Stimulated activated CD4-positive, alpha-beta T cell treated with anti-CD3 and anti-CD28 coated beads, Interleukin-15, amount 100 ng/mL, for 48 hours (primary cell): ENCODE data around the gene KLK13.

ENCODE experiments used
- DNase-seq, 2 donors: peaks; one replicate each; pipeline ENCODE4 v3.0.0-alpha.2; 2020; ENCODE audit warnings: low read depth in 2 of 2

Gene KLK13

GRCh38 chr19:51060973-51061372 is 3.9 kb downstream of the KLK13 start:
- DNase-seq, result no peak

DNA sequence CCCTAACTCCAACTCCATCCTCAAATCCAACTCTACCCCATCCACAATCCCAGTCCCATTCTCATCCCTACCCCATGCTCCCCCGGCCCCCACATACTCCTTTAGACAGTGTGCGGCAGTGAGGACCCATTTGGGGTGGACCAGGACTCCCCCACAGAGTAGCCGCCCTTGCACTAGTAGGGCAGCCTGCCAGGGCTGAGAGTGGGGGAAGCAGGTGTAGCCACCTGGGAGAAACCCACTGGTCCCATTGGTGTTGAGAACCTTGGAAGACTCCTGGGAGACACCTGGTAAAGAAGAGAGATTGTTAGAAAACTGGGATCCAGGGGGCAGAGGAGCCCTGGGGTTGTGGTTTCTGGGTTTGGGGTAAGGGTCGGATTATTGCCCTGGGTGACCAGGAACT is 4.6 kb downstream of the KLK13 start:
- DNase-seq, result no peak

GRCh38 chr19:51059715-51060114 is 5.2 kb downstream of the KLK13 start:
- no peak for DNase-seq

- no peak for DNase-seq
These were observed 9.0 kb downstream of the KLK13 start for GRCh38 chr19:51055866-51056265.

- no peak for DNase-seq
These were observed 17.9 kb downstream of the KLK13 start for GRCh38 chr19:51047031-51047335.

- no peak for DNase-seq
These were observed 20.6 kb downstream of the KLK13 start for GRCh38 chr19:51044327-51044726.

DNA sequence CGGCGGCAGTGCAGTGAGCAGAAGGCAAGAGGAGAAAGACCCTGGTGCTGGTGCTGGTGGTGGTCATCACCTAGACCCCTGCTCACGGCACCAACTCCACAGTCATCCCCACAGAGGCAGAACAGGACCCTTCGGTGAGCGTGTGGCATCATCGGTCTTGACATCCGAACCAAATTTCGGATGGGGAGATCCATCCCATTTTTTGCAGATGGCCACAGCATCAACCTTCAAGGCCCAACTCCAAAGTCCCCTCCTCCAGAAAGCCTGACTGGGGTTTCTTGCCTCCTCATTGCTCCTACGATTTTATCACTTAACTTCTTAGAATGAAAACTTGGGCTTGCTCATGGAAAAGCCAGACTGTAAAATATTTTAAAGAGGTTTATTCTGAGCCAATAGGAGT is 21.4 kb downstream of the KLK13 start:
- no peak for DNase-seq

DNA sequence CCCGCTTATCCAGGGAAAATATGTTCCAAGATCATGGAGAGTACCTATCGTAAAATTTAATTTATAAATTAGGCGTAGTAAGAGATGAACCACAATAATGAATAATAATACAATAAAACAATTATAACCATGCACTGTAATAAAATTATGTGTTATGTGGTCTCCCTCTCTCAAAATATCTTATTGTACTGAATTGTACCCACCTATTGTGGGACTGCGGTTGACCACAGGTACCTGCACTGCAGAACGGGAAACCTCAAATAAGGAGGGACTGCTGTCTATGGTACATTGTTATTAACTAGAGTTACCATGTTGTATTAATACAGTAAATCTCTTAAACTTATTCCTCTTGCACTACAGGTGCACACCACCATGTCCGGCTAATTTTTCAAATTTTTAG is 24.7 kb downstream of the KLK13 start:
- DNase-seq, result no peak

- no peak for DNase-seq
These were observed 28.4 kb downstream of the KLK13 start for GRCh38 chr19:51036519-51036918.

DNA sequence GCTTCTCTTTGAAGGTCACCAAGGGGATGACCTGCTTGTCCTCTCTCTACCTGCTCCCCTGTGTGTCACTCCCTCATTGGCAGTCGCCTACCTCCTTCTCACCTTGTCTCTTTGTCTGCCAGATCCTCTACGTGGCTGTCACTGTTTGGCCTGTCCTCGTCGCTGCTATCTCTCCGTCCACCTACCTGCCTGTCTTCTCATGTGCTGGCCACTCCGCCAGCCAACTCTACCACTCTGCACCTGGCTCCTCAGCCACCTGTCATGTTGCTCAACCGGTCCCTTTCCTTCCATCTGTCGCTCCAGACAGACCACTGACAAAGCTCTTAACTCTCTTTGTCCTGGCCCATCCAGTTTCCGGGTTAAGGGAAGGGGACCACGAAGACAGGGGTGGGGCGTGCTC is 30.2 kb downstream of the KLK13 start, which contains the start of gene KLK12:
TSS of gene KLK12 (minus strand) at position 299 of the 400 bp plus-strand sequence. CDS start 381 bp downstream, outside the sequence.
- DNase-seq, result no peak

- no peak for DNase-seq
These were observed 33.0 kb downstream of the KLK13 start for GRCh38 chr19:51031880-51032225.

DNA sequence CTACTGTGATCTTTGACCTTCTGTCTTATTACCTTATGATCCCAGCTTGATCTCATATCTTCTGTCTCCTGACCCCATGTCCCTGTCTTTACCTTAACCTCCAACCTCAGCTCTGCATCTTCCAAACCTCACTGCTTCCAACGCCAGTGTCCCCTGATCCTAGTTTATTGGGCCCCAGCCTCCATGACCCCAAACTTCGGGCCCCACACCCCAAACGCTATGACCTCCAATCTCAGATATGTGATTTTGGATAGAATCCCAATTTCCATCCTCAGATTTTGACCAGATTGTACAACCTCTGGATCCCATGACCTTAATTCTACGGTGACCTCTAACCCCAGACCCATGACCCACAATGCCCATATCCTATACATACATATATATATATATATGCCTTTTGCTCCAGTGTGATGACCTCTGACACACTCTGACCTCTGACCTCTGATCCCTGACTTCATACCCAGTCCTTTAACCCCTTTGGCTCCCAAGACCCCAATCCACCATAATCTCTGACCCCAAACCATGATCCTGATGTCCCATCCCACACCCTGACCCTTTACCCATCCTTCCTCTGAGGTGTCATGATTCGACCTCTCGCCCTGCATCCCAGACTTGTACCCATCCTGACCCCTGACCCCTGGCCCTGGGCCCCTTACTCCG is 33.5 kb downstream of the KLK13 start:
- DNase-seq, result no peak

DNA sequence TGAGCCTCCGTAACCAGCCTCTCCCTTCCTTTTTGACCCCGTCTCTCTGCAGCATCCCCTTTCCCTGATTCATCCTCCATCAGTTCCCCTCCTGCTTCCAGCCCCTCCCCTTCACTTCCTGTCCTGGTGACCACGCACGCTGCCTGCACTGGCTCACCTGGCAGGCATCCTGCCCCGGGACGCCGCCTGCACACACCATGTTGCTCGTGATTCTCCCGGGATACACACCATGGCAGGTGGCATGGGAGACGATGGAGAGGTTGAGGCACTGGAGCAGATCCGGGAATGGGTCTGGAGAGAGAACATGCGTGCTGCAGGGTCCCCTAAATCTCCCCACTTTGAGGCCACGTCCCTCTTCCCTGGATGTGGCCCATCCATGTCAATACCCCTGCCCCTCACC is 34.3 kb downstream of the KLK13 start:
- no peak for DNase-seq

GRCh38 chr19:51029718-51030117 is 35.2 kb downstream of the KLK13 start:
- DNase-seq, result no peak

GRCh38 chr19:51027873-51028272 is 37.0 kb downstream of the KLK13 start:
- no peak for DNase-seq

DNA sequence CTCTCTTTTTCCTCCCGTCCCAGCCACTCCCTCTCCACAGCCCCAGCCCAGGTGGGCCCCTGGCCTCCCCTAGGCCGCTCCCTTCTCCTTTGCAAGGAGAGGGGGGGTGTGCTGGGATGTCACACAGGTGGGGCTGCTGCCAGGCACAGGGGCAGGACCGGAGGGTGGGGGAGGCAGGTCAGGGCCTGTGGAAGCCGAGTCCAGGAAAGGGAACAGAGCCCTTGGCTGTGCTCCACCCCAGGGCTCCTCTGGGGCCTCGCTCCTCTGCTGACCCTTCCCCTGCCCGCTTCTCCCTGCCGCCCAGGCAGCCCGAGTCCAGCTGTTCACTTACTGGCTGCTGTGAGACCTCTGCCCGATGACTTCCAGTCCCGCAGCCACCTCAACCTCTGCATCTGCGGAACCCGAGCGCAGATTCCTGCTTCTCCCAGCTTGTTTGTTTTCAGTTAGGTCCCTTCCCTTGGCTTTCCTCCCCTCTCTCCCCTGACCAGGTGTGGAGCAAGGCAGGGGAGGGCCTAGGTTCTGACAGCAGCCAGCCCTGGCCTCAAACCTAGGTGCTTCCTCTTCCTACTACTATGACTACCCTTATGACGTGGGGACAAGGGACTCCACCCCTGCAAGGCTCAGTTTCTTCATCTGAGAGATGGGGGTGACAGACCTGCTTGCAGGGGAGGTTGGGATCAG is 37.6 kb downstream of the KLK13 start:
- no peak for DNase-seq

GRCh38 chr19:51026554-51026831 is 38.4 kb downstream of the KLK13 start, which contains the start of gene KLK11:
TSS of gene KLK11 (minus strand) at chr19:51026616. CDS start at chr19:51025631, 985 bp downstream.
- DNase-seq, result no peak

DNA sequence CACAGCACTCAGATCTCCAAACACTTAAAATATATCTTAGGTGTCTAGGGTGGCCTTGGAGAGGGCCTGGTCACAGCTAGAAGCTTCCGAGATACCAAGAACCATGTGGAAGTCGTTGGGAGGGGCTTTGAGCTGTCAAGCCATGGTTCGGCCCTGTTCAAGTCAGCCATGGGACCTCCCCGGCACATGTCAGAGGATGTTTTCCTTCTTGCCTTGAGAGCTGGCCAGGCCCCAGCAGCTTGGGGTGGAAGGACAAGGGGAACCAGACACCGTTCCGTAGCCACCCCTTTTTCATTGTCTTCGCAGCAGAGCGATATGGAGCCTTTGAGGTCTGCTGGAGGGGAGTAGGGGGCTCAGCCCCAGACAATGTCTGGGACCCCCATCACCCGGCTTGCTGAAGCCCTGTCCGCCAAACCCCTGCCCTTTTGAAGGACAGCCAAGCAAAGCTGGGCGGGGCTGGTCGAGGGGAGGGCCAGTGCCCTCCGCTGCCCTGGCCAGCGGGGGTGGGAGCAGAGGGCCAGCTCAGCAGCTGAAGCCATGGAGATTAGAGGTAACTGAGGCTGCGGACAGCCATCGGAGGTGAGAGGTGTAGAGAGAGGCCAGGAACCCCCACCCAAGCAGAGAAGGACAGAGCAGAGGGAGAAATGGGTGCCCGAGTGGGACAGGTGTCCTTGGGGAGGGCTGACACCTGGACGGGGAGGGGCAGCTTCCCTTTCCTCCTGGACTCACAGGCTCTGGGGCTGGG is 38.9 kb downstream of the KLK13 start:
- DNase-seq, result no peak

DNA sequence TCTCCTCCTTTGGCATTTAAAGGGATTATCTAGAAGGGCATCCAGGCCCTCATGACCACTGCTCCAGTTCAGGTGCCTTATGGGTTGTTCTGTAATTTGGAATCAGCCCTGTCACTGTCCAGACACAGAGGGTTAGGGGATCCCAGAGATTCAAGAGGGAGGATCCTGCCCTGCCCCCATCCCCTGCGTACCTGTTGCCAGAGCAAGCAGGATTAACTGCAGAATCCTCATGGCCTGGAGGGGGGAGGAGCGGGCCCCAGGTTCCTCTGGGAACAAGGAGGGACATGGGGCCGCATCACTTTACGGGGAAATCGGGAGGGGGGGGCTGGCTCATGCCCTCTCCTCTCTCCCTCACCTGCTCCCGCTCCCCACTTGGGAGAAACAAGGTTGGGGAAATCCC is 39.5 kb downstream of the KLK13 start:
- no peak for DNase-seq

- no peak for DNase-seq
These were observed 40.0 kb downstream of the KLK13 start for GRCh38 chr19:51024924-51025323.

GRCh38 chr19:51023946-51024345 is 40.9 kb downstream of the KLK13 start:
- no peak for DNase-seq

DNA sequence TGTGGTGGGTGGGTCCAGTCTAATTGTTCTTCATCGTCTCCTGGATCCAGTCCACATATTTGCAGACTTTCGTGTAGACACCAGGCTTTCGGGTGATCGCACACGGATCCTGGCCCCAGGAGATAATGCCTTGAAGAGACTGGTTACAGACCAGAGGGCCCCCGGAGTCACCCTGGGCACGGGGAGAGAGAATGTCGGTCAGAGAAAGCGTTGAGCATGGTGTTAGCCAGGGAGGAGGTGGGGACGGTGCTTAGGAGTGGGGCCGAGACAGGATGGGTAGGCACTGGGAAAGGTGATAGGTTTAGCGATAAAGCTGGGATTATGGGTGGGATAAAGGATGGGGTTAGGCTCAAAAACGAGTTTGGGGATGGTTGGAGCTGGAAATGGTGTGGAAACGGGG is 42.4 kb downstream of the KLK13 start:
- DNase-seq, result no peak

DNA sequence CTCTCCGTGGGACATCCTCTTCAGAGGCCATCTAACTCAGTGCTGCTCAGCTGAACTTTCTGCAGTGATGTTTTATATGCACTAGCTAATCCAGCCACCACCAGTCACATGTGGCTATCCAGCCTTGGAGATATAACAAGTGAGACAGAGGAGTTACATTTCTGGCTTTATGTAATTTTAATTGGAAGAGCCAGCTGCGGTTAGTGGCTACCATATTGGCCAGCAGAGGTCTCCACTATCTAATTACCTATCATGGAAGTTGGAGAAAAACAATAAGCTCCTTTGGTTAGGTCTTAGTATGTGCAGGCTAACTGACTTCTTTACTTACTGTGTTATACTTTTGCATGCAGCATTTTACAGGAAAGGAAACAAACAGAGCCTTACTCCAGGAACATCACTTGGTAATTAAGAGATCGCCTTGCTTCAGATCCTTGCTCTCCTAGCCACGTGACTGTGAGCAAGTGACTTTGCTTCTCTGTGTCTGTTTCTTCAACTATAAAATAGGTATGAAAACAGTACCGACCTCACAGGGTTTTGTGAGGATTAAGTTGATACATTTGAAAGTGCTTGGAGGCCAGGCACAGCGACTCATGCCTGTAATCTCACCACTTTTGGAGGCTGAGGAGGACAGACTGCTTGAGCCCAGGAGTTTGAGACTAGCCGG is 43.8 kb downstream of the KLK13 start:
- DNase-seq, result no peak
